Measurements from ENCODE around the gene FLACC1. TPM values are rescaled to one million over a fixed set of nuclear protein-coding genes. Genes with fewer than 3 reads are reported as not detected.

Gene FLACC1
- total and polyA plus RNA-seq, 2 of the 8 experiments (the other 6 are each of a cell fraction or from before 2014, with no cell fraction given) = 0.58 TPM; not detected in 1

- TF ChIP-seq KDM4A (IDR thresholded peaks at IDR 0.05; ENCODE audit: low read depth, low read length, severe bottlenecking) = no peak
- no peak for TF ChIP-seq TCF12 (IDR thresholded peaks at IDR 0.05; ENCODE audit: low read depth, low read length)
- no peak for TF ChIP-seq SP2 (IDR thresholded peaks at IDR 0.05; ENCODE audit: low read length)
- no peak for TF ChIP-seq RBBP5 (IDR thresholded peaks at IDR 0.05; ENCODE audit: borderline replicate concordance, low read depth, low read length)
- TF ChIP-seq CTCF (IDR thresholded peaks at IDR 0.05; ENCODE audit: control extremely low read depth in 1 of 3, insufficient read depth in 1 of 3, low read depth in 1 of 3, low read length in 3 of 3) = no peak
Observed at GRCh38 chr2:201246280-201246679, 110.9 kb downstream of the FLACC1 start (continued).

Measured in H1 (cell line).